Measurements from ENCODE around the gene RHEB. TPM values are rescaled to one million over a fixed set of nuclear protein-coding genes. Genes with fewer than 3 reads are reported as not detected.

RHEB gene
- total RNA-seq, 1 experiment from 2014 or later: 114 TPM

GRCh38 chr7:151442776-151443496 is 76.8 kb downstream of the RHEB start:
- Mint-ChIP-seq H3K4me1 (peaks cover 12 to 21% of the 10 kb centered on the region in 2 experiments), H3K36me3 (ENCODE audit: insufficient read depth in 1 of 3, low read depth in 3 of 3) (peaks cover 0 to 5% (median 0%) of the 10 kb centered on the region in 3 experiments; a peak in 1 of 7 replicates), H3K9me3 (peaks cover 0 to 3% of the 10 kb centered on the region in 2 experiments; a peak in 1 of 5 replicates), H3K4me3 (no peak overlapping the region), H3K27ac (no peak overlapping the region), H3K27me3 (ENCODE audit: low read depth) (peaks cover 18% of the 10 kb centered on the region)
- Histone ChIP-seq H2BK120ac (ENCODE audit: low read depth, low read length, poor library complexity, severe bottlenecking) (no peak overlapping the region), H4K8ac (replicated peaks; ENCODE audit: insufficient read length, low read depth, low read length) (no peak overlapping the region), H2BK12ac (ENCODE audit: insufficient read length, low read depth, low read length) (no peak overlapping the region), H3K79me1 (ENCODE audit: insufficient read depth, low read depth, low read length, poor library complexity, severe bottlenecking) (no peaks in the 10 kb centered on the region), H2BK20ac (ENCODE audit: low read depth, low read length, poor library complexity, severe bottlenecking) (no peak overlapping the region), H2AK5ac (ENCODE audit: insufficient read length, low read length) (no peak overlapping the region), H3K56ac (ENCODE audit: insufficient read length, low read depth, low read length) (no peak overlapping the region), H2AFZ (ENCODE audit: low read length) (no peak overlapping the region), H4K91ac (ENCODE audit: insufficient read length, low read depth, low read length) (no peak overlapping the region), H3K4me2 (ENCODE audit: insufficient read depth, insufficient read length, low read length) (no peak overlapping the region), H3K14ac (ENCODE audit: insufficient read depth, low read length) (no peak overlapping the region), H3K4ac (ENCODE audit: low read depth, low read length) (no peak overlapping the region), H3K18ac (ENCODE audit: insufficient read length, low read depth, low read length) (no peak overlapping the region), H3K27ac (ENCODE audit: insufficient read length, low read depth, low read length) (no peak overlapping the region), H3K23ac (ENCODE audit: insufficient read length, low read depth, low read length) (no peak overlapping the region), H2BK15ac (ENCODE audit: low read depth, low read length) (no peak overlapping the region), H2BK5ac (ENCODE audit: insufficient read length, low read length) (no peak overlapping the region), H4K20me1 (ENCODE audit: control insufficient read depth, insufficient read depth, insufficient read length) (no peaks in the 10 kb centered on the region), H3K27me3 (ENCODE audit: insufficient read depth, low read length) (no peaks in the 10 kb centered on the region), H3T11ph (ENCODE audit: low read length) (no peak overlapping the region), H3K9me3 (ENCODE audit: control insufficient read depth, low read depth, low read length) (no peaks in the 10 kb centered on the region), H3K4me1 (ENCODE audit: insufficient read depth, low read length) (no peaks in the 10 kb centered on the region; the same call in 1 of the 2 replicates), H3K23me2 (ENCODE audit: insufficient read length, low read depth, low read length, poor library complexity, severe bottlenecking) (peaks cover 12% of the 10 kb centered on the region), H3K79me2 (ENCODE audit: insufficient read depth, low read length) (no peaks in the 10 kb centered on the region), H4K5ac (ENCODE audit: insufficient read length, low read depth, low read length) (no peak overlapping the region), H3K9ac (ENCODE audit: extremely low read depth, insufficient read length, low read length) (no peak overlapping the region)
- no peak for TF ChIP-seq CTCF (conservative IDR thresholded peaks at IDR 0.05)
- no peak for DNase-seq
- WGBS (ENCODE audit: extremely low coverage, insufficient read length, low lambda C conversion rate): no CpG with 5 or more reads among the region's 10 CpGs

Data from H9 (cell line).